NB4 (cell line): ENCODE results near the gene ANXA2R.

ENCODE experiments used
- DNase-seq: peaks from one replicate; pipeline ENCODE4 v3.0.0; 2010; ENCODE audit warnings: low read depth
- H3K4me3 ChIP-seq: one replicate; pipeline ENCODE4 v1.5.1; 2011; ENCODE audit warnings: mild to moderate bottlenecking, low read depth, low read length, moderate library complexity
- CTCF ChIP-seq: IDR thresholded peaks from one replicate; pipeline ENCODE4 v1.5.1; 2012; ENCODE audit warnings: low read depth, low read length
- MAX ChIP-seq: IDR thresholded peaks from 2 replicates; pipeline ENCODE4 v1.6.1; 2011; ENCODE audit warnings: low read depth, low read length
- MYC ChIP-seq: IDR thresholded peaks from 2 replicates; pipeline ENCODE4 v1.6.1; 2011; ENCODE audit warnings: low read depth, low read length
- POLR2A ChIP-seq: IDR thresholded peaks from 2 replicates; pipeline ENCODE4 v1.6.1; 2011; ENCODE audit warnings: mild to moderate bottlenecking; ENCODE audit not compliant: insufficient read length; ENCODE audit errors: extremely low read depth

The ANXA2R gene

GRCh38 chr5:43001748-43002147, 38.4 kb downstream of the ANXA2R start:
- no peak for DNase-seq
- no peak overlapping the region for H3K4me3 ChIP-seq
- TF ChIP-seq MYC, result no peak
- TF ChIP-seq POLR2A, result no peak
- TF ChIP-seq CTCF, result no peak
- no peak for TF ChIP-seq MAX

GRCh38 chr5:43000914-43001313, 39.2 kb downstream of the ANXA2R start:
- no peak overlapping the region for H3K4me3 ChIP-seq
- DNase-seq, result no peak
- no peak for TF ChIP-seq MAX
- TF ChIP-seq CTCF, result no peak
- no peak for TF ChIP-seq MYC
- TF ChIP-seq POLR2A, result no peak

GRCh38 chr5:43000111-43000840, 39.8 kb downstream of the ANXA2R start:
- no peak for TF ChIP-seq MAX
- no peak overlapping the region for H3K4me3 ChIP-seq
- DNase-seq, result no peak

- H3K4me3 ChIP-seq, result peak overlapping the region; percentile 96
- DNase-seq, result peak; percentile 47
- no peak for TF ChIP-seq CTCF
- TF ChIP-seq MYC, result no peak
- TF ChIP-seq MAX, result no peak
- TF ChIP-seq POLR2A, result no peak
Observed at GRCh38 chr5:42995360-42995751, 44.8 kb downstream of the ANXA2R start.

- peak; percentile 81 for TF ChIP-seq CTCF
- TF ChIP-seq POLR2A, result peak; percentile 29
- peak; percentile 71 for TF ChIP-seq MAX
- peak; percentile 71 for TF ChIP-seq MYC
- H3K4me3 ChIP-seq, result peak overlapping the region; percentile 96
- peak; percentile 95 for DNase-seq
Observed at GRCh38 chr5:42994555-42995359, 45.4 kb downstream of the ANXA2R start.

GRCh38 chr5:42994246-42994554, 45.9 kb downstream of the ANXA2R start:
- TF ChIP-seq CTCF (no peak), MAX (no peak), MYC (no peak), POLR2A (no peak)
- peak overlapping the region; percentile 96 for H3K4me3 ChIP-seq

More at GRCh38 chr5:42994246-42994554, 45.9 kb downstream of the ANXA2R start:
- no peak for DNase-seq
